B cell (primary cell): Measurements from ENCODE around the gene KCNK4. TPM values are rescaled to one million over a fixed set of nuclear protein-coding genes. Genes with fewer than 3 reads are reported as not detected.

Experiments
- ATAC-seq: fragments of 200-7000 bp; cut with Tn5 transposase; one replicate; pipeline ENCODE4 v1.10.0; 2021; ENCODE audit warnings: low read depth, mild to moderate bottlenecking, moderate number of reproducible peaks, moderate library complexity
- CTCF ChIA-PET: fragments of 350-600 bp; sonication (Branson Sonifier 250); formaldehyde crosslinking; loops from one replicate; lab custom pipeline; 2021; ENCODE audit warnings: antibody characterized with exemption, inconsistent platforms; lab: Charles Lee
- POLR2A ChIA-PET: fragments of 350-600 bp; sonication (Branson Sonifier 250); formaldehyde crosslinking; loops from one replicate; lab custom pipeline; 2021; ENCODE audit warnings: antibody characterized with exemption; lab: Charles Lee
- DNase-seq: peaks from one replicate; pipeline ENCODE4 v3.0.0; 2013
- H2AFZ ChIP-seq: 2 replicates; pipeline ENCODE4 v1.6.1; 2012; ENCODE audit warnings: mild to moderate bottlenecking, low read depth, low read length; ENCODE audit not compliant: insufficient read depth, poor library complexity, severe bottlenecking
- H3K27ac ChIP-seq, 2 donors: 1 replicate in 1 of 2; 2 replicates in 1 of 2; pipeline ENCODE4 v1.5.1; 2012 to 2013; ENCODE audit warnings: low read length in 2 of 2, mild to moderate bottlenecking in 2 of 2, moderate library complexity in 1 of 2
- H3K27me3 ChIP-seq, 4 experiments: fragments of 200-600 bp in 1 of 4; sonication (generic) in 1 of 4; replicated peaks in 1 of 4; 1 replicate in 2 of 4; 2 replicates in 2 of 4; pipeline versions ENCODE4 v1.6.1 to v1.7.0; 2013 to 2016; ENCODE audit warnings: low read length in 3 of 4, mild to moderate bottlenecking in 2 of 4, mixed read lengths in 1 of 4, moderate library complexity in 1 of 4; ENCODE audit not compliant: insufficient read depth in 4 of 4, control insufficient read depth in 3 of 4; ENCODE audit errors: control extremely low read depth in 1 of 4
- H3K36me3 ChIP-seq, 2 experiments: replicated peaks in 1 of 2; 1 replicate in 1 of 2; 2 replicates in 1 of 2; pipeline versions ENCODE4 v1.6.1 to v1.7.1; 2013; ENCODE audit warnings: low read length in 1 of 2; ENCODE audit not compliant: insufficient read depth in 2 of 2, control insufficient read depth in 1 of 2; ENCODE audit errors: control extremely low read depth in 1 of 2, extremely low read depth in 1 of 2
- H3K4me1 ChIP-seq, 2 donors: fragments of 200-600 bp in 1 of 2; sonication (generic) in 1 of 2; 1 replicate in 1 of 2; 2 replicates in 1 of 2; pipeline versions ENCODE4 v1.5.1 to v1.6.1; 2013 to 2017; ENCODE audit warnings: low read length in 2 of 2; ENCODE audit not compliant: control insufficient read depth in 2 of 2, insufficient read depth in 2 of 2
- H3K4me2 ChIP-seq: replicated peaks from 2 replicates; pipeline ENCODE3; 2012; ENCODE audit warnings: mild to moderate bottlenecking, low read depth, low read length; ENCODE audit not compliant: poor library complexity, severe bottlenecking
- H3K4me3 ChIP-seq, 5 experiments: fragments of 200-600 bp in 1 of 5; sonication (generic) in 1 of 5; 1 replicate in 3 of 5; 2 replicates in 2 of 5; pipeline versions ENCODE4 v1.5.1 to v1.7.0; 2011 to 2016; ENCODE audit warnings: low read length in 4 of 5, mild to moderate bottlenecking in 4 of 5, low read depth in 2 of 5, control low read depth in 1 of 5, moderate library complexity in 1 of 5; ENCODE audit not compliant: insufficient read depth in 1 of 5; ENCODE audit errors: control extremely low read depth in 1 of 5, extremely low read depth in 1 of 5
- H3K79me2 ChIP-seq: fragments of 200-600 bp; sonication (generic); one replicate; pipeline ENCODE4 v1.6.0; 2016; ENCODE audit warnings: low read length; ENCODE audit not compliant: control insufficient read depth, insufficient read depth
- H3K9ac ChIP-seq: fragments of 200-600 bp; sonication (generic); 2 replicates; pipeline ENCODE4 v1.6.1; 2017; ENCODE audit warnings: mild to moderate bottlenecking, low read length, moderate library complexity
- H3K9me3 ChIP-seq, 3 donors: one replicate each; pipeline versions ENCODE4 v1.6.1 to v1.7.1; 2013; ENCODE audit warnings: low read length in 2 of 3; ENCODE audit not compliant: control insufficient read depth in 2 of 3, insufficient read depth in 1 of 3; ENCODE audit errors: control extremely low read depth in 1 of 3
- H4K20me1 ChIP-seq: 2 replicates; pipeline ENCODE4 v1.6.0; 2012; ENCODE audit warnings: mild to moderate bottlenecking, low read length; ENCODE audit not compliant: insufficient read depth, control insufficient read depth, poor library complexity, severe bottlenecking
- H3K27ac Mint-ChIP-seq: one replicate; pipeline ENCODE4 v1.8.0; 2021; ENCODE audit warnings: mixed read lengths
- H3K27me3 Mint-ChIP-seq: one replicate; pipeline ENCODE4 v1.8.0; 2021; ENCODE audit warnings: mixed read lengths
- H3K4me1 Mint-ChIP-seq: one replicate; pipeline ENCODE4 v1.8.0; 2021; ENCODE audit warnings: mixed read lengths
- H3K4me3 Mint-ChIP-seq: one replicate; pipeline ENCODE4 v1.8.0; 2021; ENCODE audit warnings: mixed read lengths
- H3K9me3 Mint-ChIP-seq: one replicate; pipeline ENCODE4 v1.8.0; 2022; ENCODE audit warnings: mixed read lengths; ENCODE audit not compliant: insufficient read depth
- EZH2 ChIP-seq: IDR thresholded peaks from 2 replicates; pipeline ENCODE4 v1.6.1; 2012; ENCODE audit warnings: borderline replicate concordance, low read depth, mild to moderate bottlenecking, moderate library complexity, low read length; ENCODE audit not compliant: insufficient read depth, poor library complexity, severe bottlenecking
- WGBS: methylation state at CpG from one replicate; pipeline ENCODE4 v1.1.5; 2013; ENCODE audit warnings: missing lambda C conversion rate; ENCODE audit not compliant: insufficient coverage; 5-methylcytosine and 5-hydroxymethylcytosine counted together
- intact Hi-C: fragments of 100-400 bp; cut with micrococcal nuclease; formaldehyde crosslinking; loops from one replicate; pipeline ENCODE4 v1.10.0; 2022
- polyA plus RNA-seq: library from polyadenylated mRNA; depleted of rRNA; stranded (reverse); fragments of >200 nt; gene quantifications from 2 replicates; pipeline ENCODE4 v1.2.3, GENCODE V29; 2012
- total RNA-seq, 2 donors: library from RNA; stranded (reverse); fragments of 120-200 nt in 1 of 2; gene quantifications; 1 replicate in 1 of 2; 2 replicates in 1 of 2; pipeline versions ENCODE4 v1.2.3 to v1.2.4, GENCODE V29; 2013 to 2022
- TF ChIP-seq, protein P1 (sequence below): fragments of 200-600 bp; IDR thresholded peaks from one replicate; pipeline ENCODE4 v1.8.0; 2022; ENCODE audit warnings: antibody characterized with exemption, mild to moderate bottlenecking

KCNK4 gene
- total and polyA plus RNA-seq, 2 donors (not counting 1 experiment from before 2014, with no cell fraction given), result 0.32 TPM; not detected in 1

GRCh38 chr11:64284962-64285884 lies 5.9 kb upstream of the KCNK4 start, which contains the start of gene GPR137:
Gene GPR137, plus strand, starts transcription at chr11:64285848. Its CDS starts 677 bp downstream, at chr11:64286525.
- H3K27ac Mint-ChIP-seq, result peak within 1 kb of the TSS; percentile 96
- peak within 1 kb of the TSS; percentile 61 to 97 (median 90) for H3K4me3 ChIP-seq
- peaks cover 13 to 18% of the 10 kb centered on the region in 2 donors for H3K4me1 ChIP-seq
- peaks cover 34% of the 10 kb centered on the region for H3K79me2 ChIP-seq
- peak within 1 kb of the TSS; percentile 100 for H3K9ac ChIP-seq
- DNase-seq, result peak; percentile 98
- WGBS, result under 1% methylated on average over 97 of the region's 102 CpGs
- peaks cover 16% of the 10 kb centered on the region for H4K20me1 ChIP-seq
- H3K4me1 Mint-ChIP-seq, result peaks cover 20% of the 10 kb centered on the region
- intact Hi-C loops, result loop anchor here (1.0 to 2.0 kb wide), 8 partner anchors 15 to 100 kb away; partner anchors contain the start of genes DNAJC4, ESRRA, FKBP2 and PLCB3
- H3K27ac ChIP-seq, result peak within 1 kb of the TSS; percentile 100
- no peak for TF ChIP-seq EZH2
- TF ChIP-seq, protein P1, sequence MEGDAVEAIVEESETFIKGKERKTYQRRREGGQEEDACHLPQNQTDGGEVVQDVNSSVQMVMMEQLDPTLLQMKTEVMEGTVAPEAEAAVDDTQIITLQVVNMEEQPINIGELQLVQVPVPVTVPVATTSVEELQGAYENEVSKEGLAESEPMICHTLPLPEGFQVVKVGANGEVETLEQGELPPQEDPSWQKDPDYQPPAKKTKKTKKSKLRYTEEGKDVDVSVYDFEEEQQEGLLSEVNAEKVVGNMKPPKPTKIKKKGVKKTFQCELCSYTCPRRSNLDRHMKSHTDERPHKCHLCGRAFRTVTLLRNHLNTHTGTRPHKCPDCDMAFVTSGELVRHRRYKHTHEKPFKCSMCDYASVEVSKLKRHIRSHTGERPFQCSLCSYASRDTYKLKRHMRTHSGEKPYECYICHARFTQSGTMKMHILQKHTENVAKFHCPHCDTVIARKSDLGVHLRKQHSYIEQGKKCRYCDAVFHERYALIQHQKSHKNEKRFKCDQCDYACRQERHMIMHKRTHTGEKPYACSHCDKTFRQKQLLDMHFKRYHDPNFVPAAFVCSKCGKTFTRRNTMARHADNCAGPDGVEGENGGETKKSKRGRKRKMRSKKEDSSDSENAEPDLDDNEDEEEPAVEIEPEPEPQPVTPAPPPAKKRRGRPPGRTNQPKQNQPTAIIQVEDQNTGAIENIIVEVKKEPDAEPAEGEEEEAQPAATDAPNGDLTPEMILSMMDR, result no peak
- H3K36me3 ChIP-seq, result peaks cover 0 to 7% of the 10 kb centered on the region in 2 experiments
- no peaks in the 10 kb centered on the region for H3K9me3 ChIP-seq
- peak; percentile 65 for ATAC-seq
- no peaks in the 10 kb centered on the region for H3K9me3 Mint-ChIP-seq
- ChIA-PET CTCF (interaction anchor here (0.6 to 4.6 kb wide), 12 partner anchors 10 to 188 kb away, joined by 3 to 33 read pairs (median 5); partner anchors contain the start of genes CATSPERZ, PLCB3, PPP1R14B and PRDX5), POLR2A (interaction anchor here (0.9 to 5.7 kb wide), 11 partner anchors 9 to 81 kb away, joined by 3 to 67 read pairs (median 5); partner anchors contain the start of genes CATSPERZ, ESRRA, FKBP2 and PLCB3)
- peak within 1 kb of the TSS; percentile 97 for H3K4me2 ChIP-seq
- H3K27me3 ChIP-seq, result peaks cover 0 to 2% (median under 1%) of the 10 kb centered on the region in 4 experiments
- H3K4me3 Mint-ChIP-seq, result peak within 1 kb of the TSS; percentile 90
- H3K27me3 Mint-ChIP-seq, result no peaks in the 10 kb centered on the region
- peak within 1 kb of the TSS; percentile 74 for H2AFZ ChIP-seq
